Lung (tissue), 12 donors: ENCODE measurements around the gene IGF2. TPM values are rescaled to one million over a fixed set of nuclear protein-coding genes. Genes with fewer than 3 reads are reported as not detected.

Source experiments
- ATAC-seq: fragments of 200-7000 bp; cut with Tn5 transposase; one replicate; pipeline ENCODE4 v1.9.1; 2020; ENCODE audit warnings: moderate number of reproducible peaks; ENCODE audit not compliant: insufficient read depth, low FRiP score
- DNase-seq, 3 donors: peaks; one replicate each; pipeline ENCODE4 v3.0.0-alpha.2; 2013 to 2017
- H3K27ac ChIP-seq, 2 donors: one replicate each; pipeline ENCODE4 v1.5.1; 2013; ENCODE audit warnings: mild to moderate bottlenecking in 2 of 2, moderate library complexity in 2 of 2, control low read depth in 1 of 2, inconsistent platforms in 1 of 2, low read depth in 1 of 2, low read length in 1 of 2
- H3K27me3 ChIP-seq, 3 donors: one replicate each; pipeline ENCODE4 v1.5.1; 2013; ENCODE audit warnings: low read length in 2 of 3; ENCODE audit not compliant: control insufficient read depth in 3 of 3, insufficient read depth in 3 of 3
- H3K36me3 ChIP-seq, 4 donors: one replicate each; pipeline ENCODE4 v1.5.1; 2013; ENCODE audit warnings: low read length in 4 of 4, mild to moderate bottlenecking in 1 of 4, moderate library complexity in 1 of 4; ENCODE audit not compliant: control insufficient read depth in 4 of 4, insufficient read depth in 4 of 4
- H3K4me1 ChIP-seq, 5 donors: one replicate each; pipeline ENCODE4 v1.5.1; 2013; ENCODE audit warnings: low read length in 5 of 5, mild to moderate bottlenecking in 2 of 5, moderate library complexity in 1 of 5; ENCODE audit not compliant: control insufficient read depth in 5 of 5, insufficient read depth in 5 of 5
- H3K4me3 ChIP-seq: one replicate; pipeline ENCODE4 v1.5.1; 2013; ENCODE audit warnings: mild to moderate bottlenecking, control low read depth, moderate library complexity
- H3K9ac ChIP-seq, 2 donors: one replicate each; pipeline ENCODE4 v1.5.1; 2013; ENCODE audit warnings: low read length in 2 of 2, control low read depth in 1 of 2; ENCODE audit not compliant: insufficient read depth in 1 of 2
- H3K9me3 ChIP-seq, 4 donors: one replicate each; pipeline ENCODE4 v1.5.1; 2013; ENCODE audit warnings: low read length in 3 of 4, mild to moderate bottlenecking in 1 of 4, moderate library complexity in 1 of 4; ENCODE audit not compliant: control insufficient read depth in 4 of 4, insufficient read depth in 3 of 4
- WGBS, 2 donors: extraction: QIAGEN DNeasy Blood & Tissue Kit; methylation state at CpG; one replicate each; pipeline ENCODE4 v1.1.7; 2013; 5-methylcytosine and 5-hydroxymethylcytosine counted together
- polyA plus RNA-seq, 2 donors: library from polyadenylated mRNA; stranded (reverse); fragments of 200-250 nt; gene quantifications; one replicate each; pipeline ENCODE4 v1.2.1, GENCODE V29; 2013
- total RNA-seq, 2 donors: library from RNA; depleted of rRNA in 1 of 2; stranded (reverse); fragments of >200 nt in 1 of 2; gene quantifications; one replicate each; pipeline ENCODE4 v1.2.1, GENCODE V29; 2014 to 2021
- TF ChIP-seq, protein P1 (sequence below): IDR thresholded peaks from 2 replicates; pipeline ENCODE4 v1.5.1; 2012; ENCODE audit warnings: mild to moderate bottlenecking; ENCODE audit errors: control extremely low read depth, extremely low read depth
- donor health status: control.
- donor health status: control.
- donor health status: Bipolar disorder and iron deficiency.
- donor health status: healthy.
- donor health status: DM: yes; HTN: yes; CAD: no.

IGF2 gene
- total and polyA plus RNA-seq, 4 donors, result 2.9 to 87.7 (median 15.6) TPM

GRCh38 chr11:2100361-2101170, 38.6 kb downstream of the IGF2 start:
- Histone ChIP-seq H3K4me1 (peaks cover 3 to 33% (median 19%) of the 10 kb centered on the region in 5 donors), H3K4me3 (no peak overlapping the region), H3K9me3 (no peaks in the 10 kb centered on the region), H3K27me3 (no peaks in the 10 kb centered on the region), H3K36me3 (no peaks in the 10 kb centered on the region), H3K9ac (no peak overlapping the region), H3K27ac (peak overlapping the region in 1 of 2 donors; percentile 41)
- TF ChIP-seq, protein P1, sequence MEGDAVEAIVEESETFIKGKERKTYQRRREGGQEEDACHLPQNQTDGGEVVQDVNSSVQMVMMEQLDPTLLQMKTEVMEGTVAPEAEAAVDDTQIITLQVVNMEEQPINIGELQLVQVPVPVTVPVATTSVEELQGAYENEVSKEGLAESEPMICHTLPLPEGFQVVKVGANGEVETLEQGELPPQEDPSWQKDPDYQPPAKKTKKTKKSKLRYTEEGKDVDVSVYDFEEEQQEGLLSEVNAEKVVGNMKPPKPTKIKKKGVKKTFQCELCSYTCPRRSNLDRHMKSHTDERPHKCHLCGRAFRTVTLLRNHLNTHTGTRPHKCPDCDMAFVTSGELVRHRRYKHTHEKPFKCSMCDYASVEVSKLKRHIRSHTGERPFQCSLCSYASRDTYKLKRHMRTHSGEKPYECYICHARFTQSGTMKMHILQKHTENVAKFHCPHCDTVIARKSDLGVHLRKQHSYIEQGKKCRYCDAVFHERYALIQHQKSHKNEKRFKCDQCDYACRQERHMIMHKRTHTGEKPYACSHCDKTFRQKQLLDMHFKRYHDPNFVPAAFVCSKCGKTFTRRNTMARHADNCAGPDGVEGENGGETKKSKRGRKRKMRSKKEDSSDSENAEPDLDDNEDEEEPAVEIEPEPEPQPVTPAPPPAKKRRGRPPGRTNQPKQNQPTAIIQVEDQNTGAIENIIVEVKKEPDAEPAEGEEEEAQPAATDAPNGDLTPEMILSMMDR, result no peak
- peak; percentile 55 for ATAC-seq
- peak; percentile 19 to 51 (median 45) for DNase-seq
- 62 to 69% methylated on average over 24 to 25 of the region's 25 CpGs for WGBS, 2 donors

DNA sequence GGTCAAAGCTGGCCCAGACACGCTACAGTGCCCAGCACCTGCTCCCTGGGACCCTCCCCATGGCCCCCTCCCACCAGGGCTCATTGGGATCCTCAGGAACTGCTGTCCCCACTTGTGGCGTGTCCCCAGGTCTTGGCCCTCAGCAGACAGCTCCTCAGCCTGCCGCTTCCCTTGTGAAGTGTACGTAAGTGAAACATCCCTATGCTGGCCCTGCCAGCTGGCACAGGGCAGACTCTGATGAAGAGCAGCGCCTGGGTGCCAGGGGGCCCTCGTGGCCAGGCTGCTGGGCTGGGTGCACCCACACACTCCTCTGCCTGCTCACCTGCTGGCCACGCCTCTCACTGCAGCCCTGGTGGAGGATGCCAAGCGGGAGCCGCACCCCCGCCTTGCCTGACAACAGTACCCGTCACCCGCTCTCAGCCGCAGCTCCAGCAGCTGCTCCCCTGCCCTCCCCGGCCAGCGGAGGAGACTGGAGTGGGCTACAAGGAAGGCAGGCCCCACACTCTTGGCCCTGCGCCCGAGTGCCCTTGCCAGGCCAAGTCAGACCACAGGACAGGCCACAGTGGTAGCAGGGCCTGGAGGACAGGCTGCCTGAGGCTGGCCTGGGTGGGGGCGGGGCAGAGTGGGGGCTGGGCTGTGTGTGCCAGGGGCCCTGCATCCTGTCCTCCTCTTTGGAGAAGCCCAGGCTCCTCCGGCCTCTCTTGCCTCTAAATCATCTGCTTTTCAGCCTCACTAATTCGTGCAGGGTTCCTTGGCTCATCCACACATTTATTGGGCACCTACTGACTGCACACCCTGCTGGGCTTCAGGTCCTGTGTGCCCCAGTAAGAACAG, 39.5 kb downstream of the IGF2 start:
- TF ChIP-seq, protein P1, result no peak
- ATAC-seq (no peak), DNase-seq (peak; percentile 47 to 69 (median 57))
- Histone ChIP-seq H3K9me3 (no peaks in the 10 kb centered on the region), H3K36me3 (no peaks in the 10 kb centered on the region), H3K4me3 (no peak overlapping the region), H3K27ac (peak overlapping the region in 1 of 2 donors; percentile 41), H3K9ac (no peak overlapping the region), H3K4me1 (peaks cover 3 to 33% (median 19%) of the 10 kb centered on the region in 5 donors), H3K27me3 (no peaks in the 10 kb centered on the region)
- 54 to 71% methylated on average over 19 to 20 of the region's 20 CpGs for WGBS, 2 donors

- Histone ChIP-seq H3K27me3 (no peaks in the 10 kb centered on the region), H3K27ac (no peak overlapping the region), H3K4me3 (no peak overlapping the region), H3K36me3 (no peaks in the 10 kb centered on the region), H3K4me1 (peaks cover 3 to 33% (median 19%) of the 10 kb centered on the region in 5 donors), H3K9ac (no peak overlapping the region), H3K9me3 (no peaks in the 10 kb centered on the region)
- TF ChIP-seq, protein P1, result no peak
- ATAC-seq (no peak), DNase-seq (peak in 1 of 3 donors; percentile 12)
- whole genome bisulfite sequencing, 2 donors, result 84 to 87% methylated on average over 22 of the region's 22 CpGs
Observed at GRCh38 chr11:2098691-2099515, 40.3 kb downstream of the IGF2 start.
